B cell (primary cell): ENCODE measurements around the gene CTDP1. TPM values are rescaled to one million over a fixed set of nuclear protein-coding genes. Genes with fewer than 3 reads are reported as not detected.

ENCODE experiments used
- ATAC-seq: fragments of 200-7000 bp; cut with Tn5 transposase; one replicate; pipeline ENCODE4 v1.10.0; 2021; ENCODE audit warnings: low read depth, mild to moderate bottlenecking, moderate number of reproducible peaks, moderate library complexity
- CTCF ChIA-PET: fragments of 350-600 bp; sonication (Branson Sonifier 250); formaldehyde crosslinking; loops from one replicate; lab custom pipeline; 2021; ENCODE audit warnings: antibody characterized with exemption, inconsistent platforms; lab: Charles Lee
- POLR2A ChIA-PET: fragments of 350-600 bp; sonication (Branson Sonifier 250); formaldehyde crosslinking; loops from one replicate; lab custom pipeline; 2021; ENCODE audit warnings: antibody characterized with exemption; lab: Charles Lee
- DNase-seq: peaks from one replicate; pipeline ENCODE4 v3.0.0; 2013
- H2AFZ ChIP-seq: 2 replicates; pipeline ENCODE4 v1.6.1; 2012; ENCODE audit warnings: mild to moderate bottlenecking, low read depth, low read length; ENCODE audit not compliant: insufficient read depth, poor library complexity, severe bottlenecking
- H3K27ac ChIP-seq, 2 donors: 1 replicate in 1 of 2; 2 replicates in 1 of 2; pipeline ENCODE4 v1.5.1; 2012 to 2013; ENCODE audit warnings: low read length in 2 of 2, mild to moderate bottlenecking in 2 of 2, moderate library complexity in 1 of 2
- H3K27me3 ChIP-seq, 4 experiments: fragments of 200-600 bp in 1 of 4; sonication (generic) in 1 of 4; replicated peaks in 1 of 4; 1 replicate in 2 of 4; 2 replicates in 2 of 4; pipeline versions ENCODE4 v1.6.1 to v1.7.0; 2013 to 2016; ENCODE audit warnings: low read length in 3 of 4, mild to moderate bottlenecking in 2 of 4, mixed read lengths in 1 of 4, moderate library complexity in 1 of 4; ENCODE audit not compliant: insufficient read depth in 4 of 4, control insufficient read depth in 3 of 4; ENCODE audit errors: control extremely low read depth in 1 of 4
- H3K36me3 ChIP-seq, 2 experiments: replicated peaks in 1 of 2; 1 replicate in 1 of 2; 2 replicates in 1 of 2; pipeline versions ENCODE4 v1.6.1 to v1.7.1; 2013; ENCODE audit warnings: low read length in 1 of 2; ENCODE audit not compliant: insufficient read depth in 2 of 2, control insufficient read depth in 1 of 2; ENCODE audit errors: control extremely low read depth in 1 of 2, extremely low read depth in 1 of 2
- H3K4me1 ChIP-seq, 2 donors: fragments of 200-600 bp in 1 of 2; sonication (generic) in 1 of 2; 1 replicate in 1 of 2; 2 replicates in 1 of 2; pipeline versions ENCODE4 v1.5.1 to v1.6.1; 2013 to 2017; ENCODE audit warnings: low read length in 2 of 2; ENCODE audit not compliant: control insufficient read depth in 2 of 2, insufficient read depth in 2 of 2
- H3K4me2 ChIP-seq: replicated peaks from 2 replicates; pipeline ENCODE3; 2012; ENCODE audit warnings: mild to moderate bottlenecking, low read depth, low read length; ENCODE audit not compliant: poor library complexity, severe bottlenecking
- H3K4me3 ChIP-seq, 5 experiments: fragments of 200-600 bp in 1 of 5; sonication (generic) in 1 of 5; 1 replicate in 3 of 5; 2 replicates in 2 of 5; pipeline versions ENCODE4 v1.5.1 to v1.7.0; 2011 to 2016; ENCODE audit warnings: low read length in 4 of 5, mild to moderate bottlenecking in 4 of 5, low read depth in 2 of 5, control low read depth in 1 of 5, moderate library complexity in 1 of 5; ENCODE audit not compliant: insufficient read depth in 1 of 5; ENCODE audit errors: control extremely low read depth in 1 of 5, extremely low read depth in 1 of 5
- H3K79me2 ChIP-seq: fragments of 200-600 bp; sonication (generic); one replicate; pipeline ENCODE4 v1.6.0; 2016; ENCODE audit warnings: low read length; ENCODE audit not compliant: control insufficient read depth, insufficient read depth
- H3K9ac ChIP-seq: fragments of 200-600 bp; sonication (generic); 2 replicates; pipeline ENCODE4 v1.6.1; 2017; ENCODE audit warnings: mild to moderate bottlenecking, low read length, moderate library complexity
- H3K9me3 ChIP-seq, 3 donors: one replicate each; pipeline versions ENCODE4 v1.6.1 to v1.7.1; 2013; ENCODE audit warnings: low read length in 2 of 3; ENCODE audit not compliant: control insufficient read depth in 2 of 3, insufficient read depth in 1 of 3; ENCODE audit errors: control extremely low read depth in 1 of 3
- H4K20me1 ChIP-seq: 2 replicates; pipeline ENCODE4 v1.6.0; 2012; ENCODE audit warnings: mild to moderate bottlenecking, low read length; ENCODE audit not compliant: insufficient read depth, control insufficient read depth, poor library complexity, severe bottlenecking
- H3K27ac Mint-ChIP-seq: one replicate; pipeline ENCODE4 v1.8.0; 2021; ENCODE audit warnings: mixed read lengths
- H3K27me3 Mint-ChIP-seq: one replicate; pipeline ENCODE4 v1.8.0; 2021; ENCODE audit warnings: mixed read lengths
- H3K4me1 Mint-ChIP-seq: one replicate; pipeline ENCODE4 v1.8.0; 2021; ENCODE audit warnings: mixed read lengths
- H3K4me3 Mint-ChIP-seq: one replicate; pipeline ENCODE4 v1.8.0; 2021; ENCODE audit warnings: mixed read lengths
- H3K9me3 Mint-ChIP-seq: one replicate; pipeline ENCODE4 v1.8.0; 2022; ENCODE audit warnings: mixed read lengths; ENCODE audit not compliant: insufficient read depth
- EZH2 ChIP-seq: IDR thresholded peaks from 2 replicates; pipeline ENCODE4 v1.6.1; 2012; ENCODE audit warnings: borderline replicate concordance, low read depth, mild to moderate bottlenecking, moderate library complexity, low read length; ENCODE audit not compliant: insufficient read depth, poor library complexity, severe bottlenecking
- WGBS: methylation state at CpG from one replicate; pipeline ENCODE4 v1.1.5; 2013; ENCODE audit warnings: missing lambda C conversion rate; ENCODE audit not compliant: insufficient coverage; 5-methylcytosine and 5-hydroxymethylcytosine counted together
- intact Hi-C: fragments of 100-400 bp; cut with micrococcal nuclease; formaldehyde crosslinking; loops from one replicate; pipeline ENCODE4 v1.10.0; 2022
- polyA plus RNA-seq: library from polyadenylated mRNA; depleted of rRNA; stranded (reverse); fragments of >200 nt; gene quantifications from 2 replicates; pipeline ENCODE4 v1.2.3, GENCODE V29; 2012
- total RNA-seq, 2 donors: library from RNA; stranded (reverse); fragments of 120-200 nt in 1 of 2; gene quantifications; 1 replicate in 1 of 2; 2 replicates in 1 of 2; pipeline versions ENCODE4 v1.2.3 to v1.2.4, GENCODE V29; 2013 to 2022
- TF ChIP-seq, protein P1 (sequence below): fragments of 200-600 bp; IDR thresholded peaks from one replicate; pipeline ENCODE4 v1.8.0; 2022; ENCODE audit warnings: antibody characterized with exemption, mild to moderate bottlenecking

The CTDP1 gene
- total and polyA plus RNA-seq, 2 donors (not counting 1 experiment from before 2014, with no cell fraction given) = 14.3 to 33.3 TPM

DNA sequence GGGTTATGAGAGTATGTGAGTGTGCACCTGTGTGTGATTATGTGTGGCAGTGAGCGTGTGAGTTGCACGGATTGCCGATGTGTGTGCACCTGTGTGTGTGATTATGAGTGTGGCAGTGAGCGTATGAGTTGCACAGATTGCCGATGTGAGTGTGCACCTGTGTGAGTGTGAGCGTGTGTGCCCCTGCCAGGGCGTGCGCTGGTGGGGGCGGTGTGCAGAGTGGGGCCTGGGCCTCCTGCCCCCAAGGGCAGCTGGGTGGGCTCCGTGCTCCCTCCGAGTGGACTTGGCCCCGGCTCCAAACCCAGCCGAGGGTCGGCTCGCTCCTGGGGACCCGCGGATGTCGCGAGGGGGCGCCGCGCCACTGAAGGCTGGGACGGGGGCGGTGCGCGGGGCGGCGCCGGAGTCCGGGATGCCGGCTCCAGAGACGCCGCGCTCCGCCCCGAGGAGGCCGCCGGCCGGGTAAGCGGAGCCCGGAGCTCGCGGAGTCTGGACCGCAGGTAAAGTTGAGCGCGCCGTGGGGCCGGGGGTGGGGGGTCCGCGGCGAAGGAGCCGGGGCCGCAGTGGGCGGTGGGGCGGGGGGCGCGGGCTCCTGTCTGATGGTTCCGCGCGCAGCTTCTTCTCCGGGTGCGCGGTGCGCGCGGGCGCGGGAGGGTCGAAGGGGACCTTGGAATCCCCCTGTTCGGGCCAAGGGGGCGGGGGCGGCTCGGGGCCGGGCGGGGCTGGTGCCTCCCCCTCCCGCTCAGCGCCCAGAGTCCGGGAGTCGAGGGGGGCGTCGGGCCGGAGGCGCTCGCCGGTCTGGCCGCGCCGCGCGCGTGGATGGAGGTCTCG, 118.1 kb downstream of the CTDP1 start, which contains the start of gene KCNG2:
TSS of gene KCNG2 (plus strand) at position 421 of the 828 bp plus-strand sequence. CDS start 65,730 bp downstream, outside the sequence.
- TF ChIP-seq EZH2 = no peak
- TF ChIP-seq, protein P1, sequence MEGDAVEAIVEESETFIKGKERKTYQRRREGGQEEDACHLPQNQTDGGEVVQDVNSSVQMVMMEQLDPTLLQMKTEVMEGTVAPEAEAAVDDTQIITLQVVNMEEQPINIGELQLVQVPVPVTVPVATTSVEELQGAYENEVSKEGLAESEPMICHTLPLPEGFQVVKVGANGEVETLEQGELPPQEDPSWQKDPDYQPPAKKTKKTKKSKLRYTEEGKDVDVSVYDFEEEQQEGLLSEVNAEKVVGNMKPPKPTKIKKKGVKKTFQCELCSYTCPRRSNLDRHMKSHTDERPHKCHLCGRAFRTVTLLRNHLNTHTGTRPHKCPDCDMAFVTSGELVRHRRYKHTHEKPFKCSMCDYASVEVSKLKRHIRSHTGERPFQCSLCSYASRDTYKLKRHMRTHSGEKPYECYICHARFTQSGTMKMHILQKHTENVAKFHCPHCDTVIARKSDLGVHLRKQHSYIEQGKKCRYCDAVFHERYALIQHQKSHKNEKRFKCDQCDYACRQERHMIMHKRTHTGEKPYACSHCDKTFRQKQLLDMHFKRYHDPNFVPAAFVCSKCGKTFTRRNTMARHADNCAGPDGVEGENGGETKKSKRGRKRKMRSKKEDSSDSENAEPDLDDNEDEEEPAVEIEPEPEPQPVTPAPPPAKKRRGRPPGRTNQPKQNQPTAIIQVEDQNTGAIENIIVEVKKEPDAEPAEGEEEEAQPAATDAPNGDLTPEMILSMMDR = no peak
- WGBS = 4% methylated on average over 83 of the region's 92 CpGs
- Histone ChIP-seq H3K4me3 (peak within 1 kb of the TSS in 3 of 5 experiments; percentile 23 to 38 (median 27)), H3K27me3 (peaks cover 0 to 33% (median 17%) of the 10 kb centered on the region in 4 experiments), H3K4me1 (peaks cover 29 to 33% of the 10 kb centered on the region in 2 donors), H3K79me2 (no peaks in the 10 kb centered on the region), H4K20me1 (peaks cover 4% of the 10 kb centered on the region), H3K36me3 (no peaks in the 10 kb centered on the region), H3K4me2 (peak within 1 kb of the TSS; percentile 79), H3K9ac (peak within 1 kb of the TSS; percentile 31), H3K27ac (no peak within 1 kb of the TSS), H3K9me3 (peaks cover 0 to 13% (median 0%) of the 10 kb centered on the region in 3 donors), H2AFZ (peak within 1 kb of the TSS; percentile 36)
- H3K9me3 Mint-ChIP-seq = no peaks in the 10 kb centered on the region
- POLR2A ChIA-PET = no interaction called here
- H3K27me3 Mint-ChIP-seq = peaks cover 40% of the 10 kb centered on the region
- peak within 1 kb of the TSS; percentile 17 for H3K27ac Mint-ChIP-seq
- H3K4me1 Mint-ChIP-seq = peaks cover 26% of the 10 kb centered on the region
- CTCF ChIA-PET = interaction anchor here (1.0 to 1.4 kb wide), 2 partner anchors 21 to 29 kb away, joined by 3 to 4 read pairs; no protein-coding TSS in a partner anchor
- peak; percentile 65 for ATAC-seq
- DNase-seq = peak; percentile 47
- H3K4me3 Mint-ChIP-seq = peak within 1 kb of the TSS; percentile 88
- intact Hi-C loops = loop anchor here (5.0 to 10.0 kb wide), 3 partner anchors 165 to 350 kb away; partner anchors contain the start of genes HSBP1L1 and RBFA
